ENCODE results near the gene DKK3. TPM values are rescaled to one million over a fixed set of nuclear protein-coding genes. Genes with fewer than 3 reads are reported as not detected.

Gene DKK3
- polyA plus RNA-seq (2012; rRNA removed): 1,174 and 1,491 TPM in 2 replicates
- polyA plus RNA-seq (2012; cell fraction: cytosol; rRNA removed): 1,028 and 1,442 TPM in 2 replicates
- polyA plus RNA-seq (2012; cell fraction: nucleus; rRNA removed): 933 and 1,160 TPM in 2 replicates

- Histone ChIP-seq H3K9me2 (no peaks in the 10 kb centered on the region), H3K9me3 (no peaks in the 10 kb centered on the region), H3K9ac (peak within 1 kb of the TSS; percentile 92), H3K36me3 (replicated peaks in 1 of 2; ENCODE audit: control insufficient read depth in 1 of 2, insufficient read depth in 2 of 2, low read length in 1 of 2) (peaks cover 31% of the 10 kb centered on the region in 2 experiments), H2AFZ (ENCODE audit: low read depth) (peak within 1 kb of the TSS; percentile 53; the same call in 1 of the 2 replicates), H3K27me3 (ENCODE audit: insufficient read depth) (no peaks in the 10 kb centered on the region), H3K4me3 (ENCODE audit: low read depth in 2 of 2, low read length in 1 of 2) (peak within 1 kb of the TSS; percentile 92 to 94), H3K27ac (ENCODE audit: low read depth in 2 of 2, low read length in 1 of 2) (peak within 1 kb of the TSS; percentile 77 to 85), H3K4me2 (peak within 1 kb of the TSS; percentile 97), H4K20me1 (ENCODE audit: insufficient read depth) (peaks cover 40% of the 10 kb centered on the region), H3K4me1 (ENCODE audit: control insufficient read depth in 1 of 2, insufficient read depth in 2 of 2, low read depth in 1 of 2, low read length in 1 of 2) (peaks cover 35 to 36% of the 10 kb centered on the region in 2 experiments; a peak in 3 of 4 replicates), H3K79me2 (ENCODE audit: insufficient read depth) (peaks cover 60% of the 10 kb centered on the region), H3F3A (replicated peaks; ENCODE audit: insufficient read depth) (peaks cover 22% of the 10 kb centered on the region)
- WGBS (ENCODE audit: low lambda C conversion rate): 62% methylated on average over 14 of the region's 71 CpGs
- ChIA-PET CTCF (interaction anchor here (0.6 to 3.4 kb wide), 14 partner anchors 9 to 1087 kb away, joined by 3 to 11 read pairs (median 3); no protein-coding TSS in a partner anchor), POLR2A (interaction anchor here (0.9 to 2.6 kb wide), 5 partner anchors 9 to 32 kb away, joined by 3 to 18 read pairs (median 4); no protein-coding TSS in a partner anchor)
- no peak for TF ChIP-seq FOXM1 (IDR thresholded peaks at IDR 0.05; ENCODE audit: low read depth)
- TF ChIP-seq, protein P1, sequence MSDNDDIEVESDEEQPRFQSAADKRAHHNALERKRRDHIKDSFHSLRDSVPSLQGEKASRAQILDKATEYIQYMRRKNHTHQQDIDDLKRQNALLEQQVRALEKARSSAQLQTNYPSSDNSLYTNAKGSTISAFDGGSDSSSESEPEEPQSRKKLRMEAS (IDR thresholded peaks at IDR 0.05; ENCODE audit: low read depth): 0 out of 2 replicates have a peak, but pooled peaks have one; percentile 48
- peak; percentile 86 for DNase-seq
Measured at GRCh38 chr11:12007769-12008737, at the start of gene DKK3. Gene DKK3, minus strand, starts transcription at chr11:12008626. Its CDS starts 44 bp downstream, at chr11:12008582.

- CTCF ChIA-PET: interaction anchor here (0.7 to 6.9 kb wide), 6 partner anchors 9 to 226 kb away, joined by 3 to 39 read pairs (median 4); no protein-coding TSS in a partner anchor
- POLR2A ChIA-PET: interaction anchor here (0.6 kb wide), 1 partner anchor 14 kb away, joined by 3 read pairs; no protein-coding TSS in a partner anchor
- no peaks in the 10 kb centered on the region for H3K79me2 ChIP-seq (ENCODE audit: insufficient read depth)
- no peaks in the 10 kb centered on the region for H3F3A ChIP-seq (replicated peaks; ENCODE audit: insufficient read depth)
- no peaks in the 10 kb centered on the region for H3K36me3 ChIP-seq (replicated peaks in 1 of 2; ENCODE audit: control insufficient read depth in 1 of 2, insufficient read depth in 2 of 2, low read length in 1 of 2)
- TF ChIP-seq MEF2A (IDR thresholded peaks at IDR 0.05; ENCODE audit: borderline replicate concordance, low read depth) (no peak), RXRA (IDR thresholded peaks at IDR 0.05; ENCODE audit: borderline replicate concordance, low read depth) (no peak), FOXJ3 (CRISPR knock-in tag; IDR thresholded peaks at IDR 0.05) (no peak)
- no peak for DNase-seq
- no peaks in the 10 kb centered on the region for H3K4me1 ChIP-seq (ENCODE audit: control insufficient read depth in 1 of 2, insufficient read depth in 2 of 2, low read depth in 1 of 2, low read length in 1 of 2)
- no peak overlapping the region for H3K4me2 ChIP-seq
- no peak overlapping the region for H3K27ac ChIP-seq (ENCODE audit: low read depth in 2 of 2, low read length in 1 of 2)
- no peak overlapping the region for H3K9ac ChIP-seq
- 98% methylated on average over 8 of the region's 8 CpGs for WGBS (ENCODE audit: low lambda C conversion rate)
- H3K9me3 ChIP-seq: no peaks in the 10 kb centered on the region
- H2AFZ ChIP-seq (ENCODE audit: low read depth): no peak overlapping the region
- H3K27me3 ChIP-seq (ENCODE audit: insufficient read depth): no peaks in the 10 kb centered on the region
- H3K9me2 ChIP-seq: no peaks in the 10 kb centered on the region
- H3K4me3 ChIP-seq (ENCODE audit: low read depth in 2 of 2, low read length in 1 of 2): no peak overlapping the region
- H4K20me1 ChIP-seq (ENCODE audit: insufficient read depth): no peaks in the 10 kb centered on the region
Measured at GRCh38 chr11:12057299-12057980, 49.0 kb upstream of the DKK3 start.

GRCh38 chr11:12056119-12056518 lies 47.7 kb upstream of the DKK3 start:
- ChIA-PET CTCF (interaction anchor here (0.7 to 17.0 kb wide), 2 partner anchors 230 to 1096 kb away, joined by 3 to 488 read pairs; no protein-coding TSS in a partner anchor), POLR2A (no interaction called here)
- H3K27me3 ChIP-seq (ENCODE audit: insufficient read depth): no peaks in the 10 kb centered on the region

More at GRCh38 chr11:12056119-12056518, 47.7 kb upstream of the DKK3 start:
- no peaks in the 10 kb centered on the region for H3F3A ChIP-seq (replicated peaks; ENCODE audit: insufficient read depth)
- DNase-seq: no peak
- 93% methylated on average over 3 of the region's 3 CpGs for WGBS (ENCODE audit: low lambda C conversion rate)
- no peak overlapping the region for H3K9ac ChIP-seq
- TF ChIP-seq RCOR1 (IDR thresholded peaks at IDR 0.05; ENCODE audit: low read length): no peak
- 0 out of 2 replicates have a peak, but pooled peaks have one; percentile 12 for TF ChIP-seq RAD21 (IDR thresholded peaks at IDR 0.05; ENCODE audit: low read length)
- no peak for TF ChIP-seq FOXJ3 (CRISPR knock-in tag; IDR thresholded peaks at IDR 0.05)
- TF ChIP-seq REST (IDR thresholded peaks at IDR 0.05; ENCODE audit: low read depth, low read length): no peak
- TF ChIP-seq, protein P2, sequence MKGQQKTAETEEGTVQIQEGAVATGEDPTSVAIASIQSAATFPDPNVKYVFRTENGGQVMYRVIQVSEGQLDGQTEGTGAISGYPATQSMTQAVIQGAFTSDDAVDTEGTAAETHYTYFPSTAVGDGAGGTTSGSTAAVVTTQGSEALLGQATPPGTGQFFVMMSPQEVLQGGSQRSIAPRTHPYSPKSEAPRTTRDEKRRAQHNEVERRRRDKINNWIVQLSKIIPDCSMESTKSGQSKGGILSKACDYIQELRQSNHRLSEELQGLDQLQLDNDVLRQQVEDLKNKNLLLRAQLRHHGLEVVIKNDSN (IDR thresholded peaks at IDR 0.05; ENCODE audit: borderline replicate concordance, low read depth): no peak
- TF ChIP-seq IRF3 (IDR thresholded peaks at IDR 0.05; ENCODE audit: low read depth, low read length): no peak
- H3K27ac ChIP-seq (ENCODE audit: low read depth in 2 of 2, low read length in 1 of 2): no peak overlapping the region
- no peaks in the 10 kb centered on the region for H3K4me1 ChIP-seq (ENCODE audit: control insufficient read depth in 1 of 2, insufficient read depth in 2 of 2, low read depth in 1 of 2, low read length in 1 of 2)
- H3K4me2 ChIP-seq: no peak overlapping the region
- no peaks in the 10 kb centered on the region for H3K36me3 ChIP-seq (replicated peaks in 1 of 2; ENCODE audit: control insufficient read depth in 1 of 2, insufficient read depth in 2 of 2, low read length in 1 of 2)
- no peaks in the 10 kb centered on the region for H3K9me2 ChIP-seq
- H4K20me1 ChIP-seq (ENCODE audit: insufficient read depth): no peaks in the 10 kb centered on the region
- H3K79me2 ChIP-seq (ENCODE audit: insufficient read depth): no peaks in the 10 kb centered on the region
- H3K9me3 ChIP-seq: no peaks in the 10 kb centered on the region
- H2AFZ ChIP-seq (ENCODE audit: low read depth): no peak overlapping the region
- H3K4me3 ChIP-seq (ENCODE audit: low read depth in 2 of 2, low read length in 1 of 2): no peak overlapping the region
